Measurements from ENCODE around the gene TMEM163. TPM values are rescaled to one million over a fixed set of nuclear protein-coding genes. Genes with fewer than 3 reads are reported as not detected.

Gene TMEM163
- total and polyA plus RNA-seq, 8 donors = 3.9 to 48.4 (median 14.0) TPM

DNA sequence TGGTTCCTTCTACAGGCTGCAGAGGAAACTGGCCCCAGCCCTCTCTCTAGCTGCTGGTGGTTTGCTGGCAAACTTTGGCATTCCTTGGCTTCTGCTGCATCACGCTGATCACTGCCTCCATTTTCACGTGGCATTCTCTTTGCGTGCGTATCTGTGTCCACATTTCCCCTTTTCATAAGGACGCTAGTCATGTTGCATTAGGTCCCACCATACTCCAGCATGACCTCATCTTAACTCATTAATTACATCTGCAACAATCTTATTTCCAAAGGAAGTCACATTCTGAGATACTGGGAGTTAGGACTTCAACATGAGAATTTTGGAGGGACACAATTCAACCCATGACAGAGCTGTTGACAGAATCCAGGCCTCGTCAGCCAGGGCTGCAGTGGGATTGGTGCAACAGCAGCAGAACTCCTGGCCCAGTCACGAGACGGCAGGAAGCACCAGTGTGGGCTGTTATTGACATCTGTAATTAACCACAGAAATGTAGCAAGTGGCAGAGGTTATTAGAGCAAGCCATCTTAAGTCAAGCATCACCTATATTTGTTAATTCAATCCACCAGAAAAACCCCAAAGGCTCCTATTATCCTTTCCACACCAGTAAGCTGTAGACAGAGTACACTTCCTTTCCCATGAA is 132.4 kb downstream of the TMEM163 start:
- H3K4me3 ChIP-seq = no peak overlapping the region
- DNase-seq = no peak
- H3K4me1 ChIP-seq = no peaks in the 10 kb centered on the region
- no peak overlapping the region for H3K27ac ChIP-seq
- peaks cover 0 to 19% of the 10 kb centered on the region in 2 donors for H3K9me3 ChIP-seq
- no peaks in the 10 kb centered on the region for H3K36me3 ChIP-seq
- TF ChIP-seq, protein P1, sequence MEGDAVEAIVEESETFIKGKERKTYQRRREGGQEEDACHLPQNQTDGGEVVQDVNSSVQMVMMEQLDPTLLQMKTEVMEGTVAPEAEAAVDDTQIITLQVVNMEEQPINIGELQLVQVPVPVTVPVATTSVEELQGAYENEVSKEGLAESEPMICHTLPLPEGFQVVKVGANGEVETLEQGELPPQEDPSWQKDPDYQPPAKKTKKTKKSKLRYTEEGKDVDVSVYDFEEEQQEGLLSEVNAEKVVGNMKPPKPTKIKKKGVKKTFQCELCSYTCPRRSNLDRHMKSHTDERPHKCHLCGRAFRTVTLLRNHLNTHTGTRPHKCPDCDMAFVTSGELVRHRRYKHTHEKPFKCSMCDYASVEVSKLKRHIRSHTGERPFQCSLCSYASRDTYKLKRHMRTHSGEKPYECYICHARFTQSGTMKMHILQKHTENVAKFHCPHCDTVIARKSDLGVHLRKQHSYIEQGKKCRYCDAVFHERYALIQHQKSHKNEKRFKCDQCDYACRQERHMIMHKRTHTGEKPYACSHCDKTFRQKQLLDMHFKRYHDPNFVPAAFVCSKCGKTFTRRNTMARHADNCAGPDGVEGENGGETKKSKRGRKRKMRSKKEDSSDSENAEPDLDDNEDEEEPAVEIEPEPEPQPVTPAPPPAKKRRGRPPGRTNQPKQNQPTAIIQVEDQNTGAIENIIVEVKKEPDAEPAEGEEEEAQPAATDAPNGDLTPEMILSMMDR (IDR thresholded peaks at IDR 0.05) = no peak
- intact Hi-C loops (cut with DNase I) = no loop called here
- no peaks in the 10 kb centered on the region for H3K27me3 ChIP-seq
- ATAC-seq = no peak

- TF ChIP-seq, protein P1 (IDR thresholded peaks at IDR 0.05) = no peak
- ATAC-seq (no peak), DNase-seq (no peak)
- intact Hi-C loops (cut with DNase I) = no loop called here
- Histone ChIP-seq H3K27ac (no peak overlapping the region), H3K27me3 (no peaks in the 10 kb centered on the region), H3K4me1 (no peaks in the 10 kb centered on the region), H3K9me3 (no peaks in the 10 kb centered on the region), H3K4me3 (no peak overlapping the region), H3K36me3 (no peaks in the 10 kb centered on the region)
Measured at GRCh38 chr2:134583997-134584520, 134.7 kb downstream of the TMEM163 start.

GRCh38 chr2:134583462-134583861 is 135.3 kb downstream of the TMEM163 start:
- no peak overlapping the region for H3K4me3 ChIP-seq
- H3K27ac ChIP-seq = no peak overlapping the region
- ATAC-seq = no peak
- H3K4me1 ChIP-seq = no peaks in the 10 kb centered on the region
- TF ChIP-seq, protein P1 (IDR thresholded peaks at IDR 0.05) = no peak
- no peak for DNase-seq
- intact Hi-C loops (cut with DNase I) = no loop called here
- no peaks in the 10 kb centered on the region for H3K36me3 ChIP-seq
- H3K9me3 ChIP-seq = no peaks in the 10 kb centered on the region
- no peaks in the 10 kb centered on the region for H3K27me3 ChIP-seq

DNA sequence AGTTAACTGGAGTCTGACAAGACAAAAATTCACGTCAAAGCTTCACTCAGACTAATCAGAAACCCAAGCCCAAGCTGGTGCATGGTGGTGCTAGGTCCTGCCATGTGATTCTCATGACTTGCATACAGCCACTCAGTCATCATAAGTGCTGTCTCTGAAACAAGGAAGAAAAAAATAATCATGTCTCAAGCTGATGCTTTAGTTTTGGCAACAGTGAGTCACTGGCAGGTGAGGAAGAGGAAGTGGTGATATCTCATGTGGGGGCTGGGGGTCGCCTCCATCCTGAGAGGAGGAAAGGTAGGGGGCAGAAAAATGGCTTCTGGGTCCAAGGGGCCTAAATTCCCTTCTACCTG is 136.3 kb downstream of the TMEM163 start:
- intact Hi-C loops (cut with DNase I) = no loop called here
- H3K36me3 ChIP-seq = no peaks in the 10 kb centered on the region

DNA sequence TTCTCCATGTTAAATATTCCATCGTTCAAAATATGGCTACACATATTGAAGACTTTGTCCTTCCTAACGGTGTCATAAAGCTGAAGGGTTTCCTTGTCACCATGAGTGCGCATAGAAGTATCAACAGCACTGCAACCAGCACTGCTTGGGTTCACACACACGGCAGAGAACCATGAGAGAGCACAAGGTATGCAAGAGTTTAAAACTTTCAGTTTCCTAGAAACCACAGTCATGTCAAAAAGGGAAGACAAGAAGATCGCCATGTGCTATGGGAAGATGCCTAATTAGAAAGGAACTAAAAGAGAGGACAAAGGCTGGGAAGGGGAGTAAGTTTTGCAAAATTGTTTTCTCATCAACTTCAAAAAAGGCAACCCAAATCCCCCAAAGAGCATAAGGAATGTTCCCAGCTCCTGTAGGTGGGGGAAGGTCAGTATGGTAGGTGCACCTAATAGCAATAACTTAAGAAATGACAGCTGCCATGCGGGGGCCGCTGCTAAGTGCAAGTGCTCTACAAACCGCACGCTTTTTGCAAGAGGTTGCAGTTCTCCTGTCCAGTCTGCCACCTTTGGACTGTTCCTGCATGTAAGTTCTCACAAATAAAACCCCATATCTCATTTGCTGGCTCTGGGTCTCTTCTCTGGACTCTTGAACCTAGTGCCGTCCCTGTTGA is 136.8 kb downstream of the TMEM163 start:
- intact Hi-C loops (cut with DNase I) = no loop called here

More for the DNA sequence above, 136.3 kb downstream of the TMEM163 start:
- Histone ChIP-seq H3K27me3 (no peaks in the 10 kb centered on the region), H3K4me3 (no peak overlapping the region), H3K27ac (no peak overlapping the region), H3K9me3 (no peaks in the 10 kb centered on the region), H3K4me1 (no peaks in the 10 kb centered on the region)
- no peak for DNase-seq
- TF ChIP-seq, protein P1 (IDR thresholded peaks at IDR 0.05) = no peak
- no peak for ATAC-seq

More for the DNA sequence above, 136.8 kb downstream of the TMEM163 start:
- TF ChIP-seq, protein P1 (IDR thresholded peaks at IDR 0.05) = no peak
- Histone ChIP-seq H3K4me3 (no peak overlapping the region), H3K27ac (no peak overlapping the region), H3K4me1 (no peaks in the 10 kb centered on the region), H3K27me3 (no peaks in the 10 kb centered on the region), H3K36me3 (no peaks in the 10 kb centered on the region), H3K9me3 (no peaks in the 10 kb centered on the region)
- no peak for ATAC-seq
- no peak for DNase-seq

Data from left lung (tissue), 10 donors.